LHCN-M2 (cell line): ENCODE data around the gene RAB7A. TPM values are rescaled to one million over a fixed set of nuclear protein-coding genes. Genes with fewer than 3 reads are reported as not detected.
"Not testable (repeated sequence)": the region's sequence is repeated elsewhere in the genome, so short reads cannot be mapped to it uniquely, and the experiment has no call there.

ENCODE experiments used
- DNase-seq: peaks from one replicate; pipeline ENCODE4 v3.0.0-alpha.2; 2012; ENCODE audit warnings: low read depth
- total RNA-seq: library from RNA; depleted of rRNA; stranded (reverse); fragments of >200 nt; gene quantifications from 2 replicates; pipeline ENCODE4 v1.2.3, GENCODE V29; 2014

The RAB7A gene
- total RNA-seq, 1 experiment from 2014 or later, result 91.4 TPM

DNA sequence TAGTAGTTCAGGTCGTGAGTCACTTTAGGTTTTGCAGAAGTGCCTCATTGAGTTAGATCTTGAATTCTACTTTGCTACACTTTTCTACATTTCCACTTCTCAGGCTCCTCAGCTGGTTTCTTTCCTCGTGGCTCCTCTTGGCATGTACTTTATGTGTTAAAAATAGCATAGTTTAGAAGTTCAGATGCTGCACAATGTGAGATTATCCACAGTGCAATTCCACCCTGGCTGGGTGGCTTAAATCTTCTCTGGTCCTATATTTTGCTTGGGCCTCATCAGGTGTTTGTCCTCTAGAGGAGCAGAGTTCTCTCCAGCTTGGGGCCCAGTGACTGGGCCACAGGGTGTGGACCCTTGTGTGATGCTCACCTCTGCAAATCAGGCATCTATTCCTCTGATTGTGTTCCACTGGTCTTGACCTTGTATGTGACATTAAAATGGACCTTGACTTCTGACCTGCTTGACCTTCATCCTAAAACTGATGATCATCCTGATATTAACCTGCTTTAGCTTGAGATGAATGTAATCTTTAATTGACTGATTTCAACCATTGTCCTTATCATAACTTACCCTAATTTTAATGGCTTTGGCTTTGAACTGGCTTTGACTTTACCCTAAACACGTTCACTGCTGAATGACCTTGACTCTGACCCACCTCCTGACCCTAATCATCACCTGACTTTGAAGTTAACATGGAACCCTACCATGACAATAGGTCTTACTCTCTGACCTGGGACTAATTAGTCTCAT, 89.5 kb downstream of the RAB7A start:
- DNase-seq, result no peak

DNA sequence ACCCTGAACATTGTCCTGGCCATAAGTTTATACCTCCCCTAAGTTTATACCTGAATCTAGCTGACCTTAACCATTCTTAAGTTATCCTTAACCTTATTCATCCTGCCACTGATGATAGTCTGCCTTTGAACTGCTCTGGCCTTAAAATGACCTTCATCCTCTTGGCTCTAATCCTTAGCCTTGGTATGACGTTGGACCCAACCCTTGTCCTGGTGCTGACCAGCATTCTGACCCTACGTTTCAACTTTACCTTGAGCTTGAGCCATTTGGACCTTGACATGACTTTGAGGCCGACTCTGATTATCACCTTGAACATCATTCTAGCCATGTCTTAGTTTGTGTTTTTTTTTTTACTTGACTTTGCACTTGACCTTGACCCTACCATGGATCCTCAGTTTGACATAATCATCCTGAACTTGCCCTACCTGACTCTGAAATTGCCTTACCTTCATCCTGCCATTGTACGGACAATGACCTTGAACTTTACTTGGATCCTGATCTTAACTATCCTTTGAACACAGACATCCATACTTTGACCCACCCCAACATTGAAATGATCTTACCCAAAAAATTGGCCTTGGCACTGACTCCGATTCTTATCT, 92.3 kb downstream of the RAB7A start:
- no peak for DNase-seq

DNA sequence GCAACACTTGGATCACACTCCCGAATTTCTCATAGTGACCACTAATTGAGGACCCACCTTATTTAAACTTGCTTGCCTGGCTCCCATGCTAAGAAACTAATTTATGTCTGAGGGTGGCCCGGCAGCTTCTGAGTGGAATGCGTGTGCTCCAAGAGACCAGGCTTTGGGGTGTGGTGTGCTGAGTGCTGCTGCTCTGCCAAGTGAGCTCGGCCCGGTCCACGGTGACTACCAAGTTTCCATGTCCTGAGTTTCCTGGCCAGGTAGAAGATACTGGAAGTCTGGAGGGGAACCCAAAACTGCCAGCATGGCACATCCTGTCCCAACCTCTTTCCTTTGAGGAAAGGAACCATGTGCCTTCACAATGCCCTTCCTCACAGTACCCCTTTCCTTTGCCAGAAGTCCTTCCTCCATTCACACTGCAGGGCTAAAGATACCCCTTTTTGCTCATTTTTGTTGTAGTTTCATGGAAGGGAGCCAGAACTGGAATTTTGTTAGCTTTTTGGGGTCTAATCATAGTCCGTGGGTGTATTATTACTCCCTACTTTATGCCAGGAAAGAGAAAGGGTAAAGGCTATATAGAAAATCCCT, 94.4 kb downstream of the RAB7A start:
- no peak for DNase-seq

DNA sequence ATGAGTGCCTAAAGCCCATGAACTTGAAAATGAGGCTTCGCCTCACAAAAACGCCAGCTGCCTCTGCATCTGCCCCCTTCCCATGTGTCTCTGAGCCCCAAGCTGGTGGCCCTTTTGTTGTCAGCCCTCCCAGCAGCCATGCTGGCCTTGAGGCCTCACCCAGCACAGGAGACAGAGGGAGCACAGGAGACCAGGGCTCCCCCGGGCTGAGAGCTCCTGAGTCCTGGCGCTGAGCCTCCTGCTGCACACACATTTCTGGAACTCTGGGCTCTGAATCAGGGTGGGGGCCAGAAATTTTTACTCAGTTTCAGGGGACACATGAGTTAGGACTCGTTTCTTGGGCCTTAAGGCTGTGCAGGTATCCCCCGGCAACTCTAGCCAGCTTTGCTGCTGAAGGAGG, 97.0 kb downstream of the RAB7A start:
- no peak for DNase-seq

DNA sequence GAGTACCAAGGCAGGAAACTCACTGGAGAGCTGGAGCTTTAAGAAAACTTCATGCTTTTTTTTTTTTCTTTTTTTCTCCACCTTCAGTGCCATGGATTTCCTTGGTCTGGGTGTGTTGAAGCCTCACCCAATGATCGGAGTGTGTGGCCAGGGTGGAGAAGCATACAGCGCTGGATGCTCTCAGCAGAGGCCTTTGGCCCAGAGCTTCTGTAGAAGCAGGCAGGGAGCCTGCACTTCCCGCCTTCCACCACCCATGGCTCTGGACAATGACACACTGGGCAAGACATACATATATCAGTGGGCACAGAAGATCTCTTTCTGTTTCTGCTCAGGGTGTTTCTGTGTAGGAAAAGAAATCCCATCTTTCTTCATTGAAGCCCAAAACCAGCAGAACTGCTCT, 97.6 kb downstream of the RAB7A start:
- no peak for DNase-seq

DNA sequence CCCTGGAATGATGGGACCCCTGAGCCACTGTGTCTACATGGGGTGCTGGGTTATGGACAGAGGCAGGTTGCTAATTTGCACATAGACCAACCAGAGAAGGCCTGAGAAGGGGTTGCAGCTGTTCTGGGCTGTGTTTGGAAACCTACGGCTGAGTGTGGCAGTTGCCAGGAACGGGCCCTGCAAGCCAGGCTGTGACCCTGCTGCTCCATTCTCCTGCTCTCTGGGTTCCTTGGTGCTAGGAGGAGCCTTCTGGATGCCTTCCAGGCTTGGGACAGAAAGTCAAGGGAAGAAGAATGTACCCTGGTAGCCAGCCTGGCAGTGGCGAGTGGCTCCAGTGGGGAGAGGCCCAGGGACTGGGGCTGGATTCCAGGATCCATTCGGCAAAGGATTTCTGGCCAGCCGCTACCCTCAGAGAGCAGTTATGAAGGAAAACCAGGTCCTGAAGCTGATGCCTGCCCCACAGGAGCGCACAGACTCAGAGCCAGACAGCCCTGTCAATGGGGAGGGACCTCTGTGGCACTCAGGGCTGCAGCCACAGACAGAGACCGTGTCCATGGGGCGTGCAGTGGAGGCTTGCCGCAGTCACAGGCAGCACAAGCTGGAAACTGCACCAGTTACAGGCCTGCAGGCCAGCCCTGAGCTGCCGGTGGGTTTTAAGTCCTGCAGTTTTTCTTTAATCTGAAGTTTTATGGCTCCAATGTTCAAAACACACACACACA, 98.3 kb downstream of the RAB7A start:
- DNase-seq, result no peak

DNA sequence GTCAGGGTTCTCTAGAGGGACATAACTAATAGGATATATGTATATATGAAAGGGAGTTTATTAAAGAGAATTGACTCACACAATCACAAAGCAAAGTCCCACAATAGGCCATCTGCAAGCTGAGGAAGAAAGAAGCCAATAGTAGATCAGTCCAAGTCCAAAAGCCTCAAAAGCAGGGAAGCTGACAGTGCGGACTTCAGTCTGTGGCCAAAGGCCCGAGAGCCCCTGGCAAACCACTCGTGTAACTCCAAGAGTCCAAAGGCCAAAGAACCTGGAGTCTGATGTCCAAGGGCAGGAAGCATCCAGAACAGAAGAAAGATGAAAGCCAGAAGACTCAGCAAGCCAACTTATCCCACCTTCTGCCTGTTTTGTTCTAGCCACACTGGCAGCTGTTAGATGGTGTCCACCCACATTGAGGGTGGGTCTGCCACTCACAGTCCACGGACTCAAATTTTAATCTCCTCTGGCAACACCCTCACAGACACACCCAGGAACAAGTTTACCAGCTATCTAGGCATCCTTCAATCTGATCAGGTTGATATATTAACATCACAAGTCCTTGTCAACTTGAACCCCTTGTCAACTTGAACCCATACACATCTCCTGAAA, 99.2 kb downstream of the RAB7A start:
- no peak for DNase-seq

DNA sequence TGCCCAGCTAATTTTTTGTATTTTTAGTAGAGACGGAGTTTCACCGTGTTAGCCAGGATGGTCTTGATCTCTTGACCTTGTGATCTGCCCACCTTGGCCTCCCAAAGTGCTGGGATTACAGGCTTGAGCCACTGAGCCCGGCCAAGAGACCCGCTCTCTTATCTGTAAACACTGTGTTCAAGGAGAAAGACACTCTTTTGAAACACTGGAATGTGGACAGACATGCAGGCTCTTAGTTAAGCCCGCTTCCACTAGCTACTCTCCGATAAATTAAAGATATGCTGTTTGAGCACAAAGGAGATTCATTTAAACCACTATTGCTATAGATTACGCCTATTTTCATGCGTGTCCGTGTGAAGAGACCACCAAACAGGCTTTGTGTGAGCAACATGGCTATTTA, 103.1 kb downstream of the RAB7A start:
- not testable (repeated sequence) for DNase-seq

DNA sequence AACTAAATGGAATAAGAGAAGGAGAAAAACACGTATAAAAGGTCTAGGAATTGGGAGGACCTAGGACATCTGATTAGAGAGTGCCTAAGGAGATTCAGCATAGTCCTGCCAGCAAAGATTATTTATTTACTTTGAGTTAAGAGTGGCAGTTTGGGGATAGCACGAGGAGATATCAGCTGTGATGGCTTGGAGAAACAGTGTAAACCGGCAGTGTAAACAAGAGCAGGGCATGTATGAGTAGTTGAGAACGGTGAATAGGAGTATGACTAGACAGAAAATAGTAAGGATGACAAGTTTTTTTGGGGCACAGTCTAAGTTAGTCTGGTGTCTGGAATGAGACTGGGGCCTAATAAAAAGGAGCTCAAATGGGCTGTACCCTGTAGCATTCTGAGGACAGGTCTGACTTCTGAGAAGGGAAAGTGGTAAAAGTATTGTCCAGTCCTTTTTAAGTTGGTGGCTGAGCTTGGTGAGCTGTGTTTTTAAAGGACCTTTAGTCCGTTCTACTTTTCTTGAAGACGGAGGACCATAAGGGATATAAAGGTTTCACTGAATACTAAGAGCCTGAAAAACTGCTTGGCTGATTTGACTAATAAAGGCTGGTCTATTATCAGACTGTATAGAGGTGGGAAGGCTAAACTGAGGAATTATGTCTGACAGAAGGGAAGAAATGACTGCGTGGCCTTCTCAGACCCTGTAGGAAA, 104.1 kb downstream of the RAB7A start:
- DNase-seq, result not testable (repeated sequence)

DNA sequence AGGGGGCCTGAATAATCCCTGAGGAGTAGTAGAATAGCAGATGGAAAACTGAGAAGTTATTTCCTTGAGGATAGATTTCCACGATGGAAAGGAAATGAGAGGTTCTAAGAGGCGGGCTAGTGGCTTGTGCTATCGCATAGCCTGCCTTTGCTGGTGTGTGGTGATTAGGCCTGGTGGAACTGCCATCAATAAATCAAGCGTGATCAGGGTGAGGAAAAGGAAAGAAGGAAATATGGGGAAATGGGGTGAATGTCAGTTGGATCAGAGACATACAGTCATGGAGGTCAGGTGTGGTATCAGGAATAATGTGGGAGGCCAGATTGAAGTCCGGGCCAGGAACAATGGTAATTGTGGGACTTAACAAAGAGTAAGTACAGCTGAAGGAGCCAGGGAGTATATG, 104.8 kb downstream of the RAB7A start:
- DNase-seq, result not testable (repeated sequence)

DNA sequence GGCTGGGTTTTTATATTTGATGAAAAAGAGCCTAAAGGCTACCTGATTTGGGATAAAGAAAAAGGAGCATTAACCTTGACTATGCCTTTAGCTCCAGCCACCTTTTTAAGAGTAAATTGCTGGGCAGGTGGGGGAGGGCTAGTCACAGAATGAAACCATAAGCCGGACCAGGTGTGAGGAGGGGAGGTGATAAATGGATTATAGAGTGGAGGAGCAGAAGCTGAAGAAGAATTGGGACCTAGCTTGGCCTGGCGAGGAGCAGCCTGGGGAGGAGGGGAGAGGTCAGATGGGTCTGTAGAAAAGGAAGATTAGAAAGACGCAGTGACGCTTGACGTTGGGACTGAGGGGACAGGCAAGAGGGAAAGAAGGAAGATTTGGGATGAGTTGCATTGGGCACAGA, 107.0 kb downstream of the RAB7A start:
- not testable (repeated sequence) for DNase-seq

DNA sequence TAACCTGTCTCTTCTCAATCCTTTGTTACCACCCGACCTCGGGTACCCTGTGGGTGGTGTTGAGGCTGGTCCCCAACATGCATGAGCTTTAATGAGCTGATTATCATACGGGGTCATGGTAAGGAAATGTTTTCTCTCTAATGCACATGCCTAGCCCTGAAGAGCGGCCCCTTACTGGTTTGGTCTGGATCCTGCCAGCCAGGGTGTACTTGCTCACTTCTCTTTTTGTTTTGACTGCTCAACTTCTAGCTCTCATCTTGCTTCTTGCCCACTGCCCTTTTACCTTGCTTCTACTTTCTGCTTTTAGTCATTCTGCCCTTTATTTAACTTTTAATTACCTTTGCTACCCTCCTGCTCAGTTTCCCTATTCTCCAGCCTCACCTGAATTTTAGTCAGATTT, 109.1 kb downstream of the RAB7A start:
- DNase-seq, result no peak

DNA sequence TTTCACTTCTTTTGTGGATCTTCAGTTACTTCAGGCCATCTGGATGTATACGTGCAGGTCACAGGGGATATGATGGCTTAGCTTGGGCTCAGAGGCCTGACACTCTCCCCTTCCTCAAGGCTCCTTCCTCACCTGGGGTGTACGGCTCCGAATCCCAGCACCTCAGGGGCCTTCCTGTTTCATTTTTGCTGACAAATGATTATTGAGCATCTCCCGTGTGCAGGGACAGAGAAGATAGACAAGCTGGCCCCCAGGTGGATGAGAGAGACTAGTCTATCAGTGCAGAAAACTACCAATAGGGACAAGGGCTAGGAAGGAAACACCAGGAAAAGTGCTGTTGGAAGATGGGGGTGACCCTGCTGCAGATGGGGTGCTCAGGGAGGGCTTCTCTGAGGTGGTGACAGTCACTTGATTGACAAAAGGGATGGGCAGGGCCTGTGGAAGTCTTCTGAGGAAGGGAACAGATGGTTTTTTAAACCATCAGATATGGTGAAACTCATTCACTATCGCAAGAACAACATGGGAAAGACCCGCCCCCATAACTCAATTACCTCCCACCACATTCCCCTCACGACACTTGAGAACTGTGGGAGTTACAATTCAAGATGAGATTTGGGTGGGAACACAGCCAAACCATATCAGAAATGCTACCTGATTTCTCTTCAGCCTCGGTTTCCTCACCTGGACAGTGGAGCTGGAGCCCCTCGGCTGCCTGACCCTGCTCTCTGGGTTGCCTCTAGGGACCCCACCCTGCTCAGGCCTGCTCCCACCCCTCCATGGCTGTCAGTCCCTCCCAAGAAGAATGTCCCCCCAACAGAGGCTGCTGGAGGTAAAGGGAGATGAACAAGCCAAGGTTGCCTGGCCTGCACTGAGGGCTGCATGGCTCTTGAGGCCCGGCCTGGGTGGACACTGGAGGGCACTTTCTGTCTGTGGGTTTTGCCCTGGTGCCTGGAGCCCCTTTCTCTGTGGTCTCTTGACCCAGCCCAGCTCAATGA, 116.2 kb downstream of the RAB7A start:
- no peak for DNase-seq

DNA sequence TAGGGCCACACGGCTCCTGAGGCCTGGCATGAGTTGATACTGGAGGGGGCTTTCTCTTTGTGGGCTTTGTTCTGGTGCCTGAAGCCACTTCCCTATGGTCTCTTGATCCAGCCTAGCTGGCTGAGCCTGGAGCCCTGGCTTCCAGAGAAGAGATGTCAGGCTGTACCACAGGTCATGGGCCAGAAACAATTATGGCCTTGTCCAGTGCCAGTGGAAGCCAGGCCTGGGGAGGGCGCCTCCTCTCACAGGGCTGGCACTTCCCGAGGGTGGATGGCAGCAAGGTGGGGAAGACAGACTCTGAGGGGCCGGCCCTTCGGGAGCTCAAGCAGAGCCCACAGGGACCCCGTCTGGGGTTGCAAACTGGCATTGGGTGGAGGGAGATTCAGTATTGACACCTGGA, 118.5 kb downstream of the RAB7A start:
- DNase-seq, result no peak

DNA sequence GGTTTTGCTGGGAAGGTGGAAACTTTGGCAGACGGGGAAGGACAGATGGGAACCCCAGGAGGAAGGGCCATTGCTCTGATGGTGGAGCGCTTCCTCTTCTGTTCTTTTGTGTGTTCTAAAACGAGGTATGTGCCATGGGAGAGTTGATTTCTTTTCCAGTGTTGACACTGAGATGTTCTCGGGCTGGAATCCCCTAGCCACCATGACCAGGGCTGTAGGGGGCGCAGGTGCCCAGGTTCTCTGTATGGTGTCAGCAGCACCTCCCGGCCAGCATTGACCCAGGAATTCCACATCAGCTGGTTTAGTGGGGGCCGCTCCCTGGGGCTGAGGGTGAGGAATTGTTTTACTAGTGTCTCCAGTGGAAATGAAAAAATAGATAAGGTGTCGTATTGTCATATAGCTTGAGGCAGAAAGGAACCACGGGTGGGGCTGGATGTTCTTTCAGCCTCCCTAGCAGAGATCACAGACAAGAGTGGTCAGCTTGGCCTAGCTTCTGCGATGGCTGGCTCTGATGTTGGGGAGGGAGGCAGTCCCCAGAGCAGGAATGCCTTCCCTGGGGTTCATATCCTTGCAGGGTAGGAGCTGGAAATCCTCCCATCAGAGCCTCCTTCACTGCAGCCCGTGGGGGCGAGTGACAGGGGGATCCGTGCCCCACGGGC, 119.3 kb downstream of the RAB7A start:
- no peak for DNase-seq

DNA sequence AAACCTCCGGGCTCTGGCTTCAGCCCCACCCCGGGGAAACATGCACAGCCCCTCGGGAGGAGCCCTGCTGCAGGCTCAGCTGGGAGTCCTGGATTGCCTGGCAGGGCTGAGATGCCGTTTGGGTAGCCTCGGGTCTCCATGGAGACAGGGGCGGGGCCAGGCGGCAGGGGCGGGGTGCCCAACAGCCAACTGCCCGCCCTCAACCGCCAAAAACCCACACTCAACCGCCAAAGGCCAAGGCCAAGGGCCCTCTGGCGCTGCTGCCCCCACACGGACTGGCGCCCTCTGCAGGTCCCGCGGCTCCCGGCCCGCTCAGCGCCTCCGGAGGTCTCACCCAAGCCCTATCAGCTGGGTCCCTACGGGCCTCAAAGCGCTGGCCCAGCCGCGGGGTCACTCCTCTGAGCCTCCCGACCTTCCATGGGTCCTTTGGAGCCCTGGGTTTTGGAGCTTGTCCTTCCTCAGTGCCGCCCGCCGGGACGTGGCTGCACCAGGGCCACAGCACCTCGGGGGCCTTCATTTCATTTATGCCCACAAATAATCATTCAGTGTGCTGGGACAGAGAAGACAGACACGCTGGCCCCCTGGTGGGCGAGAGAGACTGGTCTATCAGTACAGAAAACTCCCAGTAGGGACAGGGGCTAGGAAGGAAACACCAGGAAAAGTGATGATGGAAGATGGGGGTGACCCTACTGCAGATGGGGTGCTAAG, 119.9 kb downstream of the RAB7A start:
- DNase-seq, result peak; percentile 76

DNA sequence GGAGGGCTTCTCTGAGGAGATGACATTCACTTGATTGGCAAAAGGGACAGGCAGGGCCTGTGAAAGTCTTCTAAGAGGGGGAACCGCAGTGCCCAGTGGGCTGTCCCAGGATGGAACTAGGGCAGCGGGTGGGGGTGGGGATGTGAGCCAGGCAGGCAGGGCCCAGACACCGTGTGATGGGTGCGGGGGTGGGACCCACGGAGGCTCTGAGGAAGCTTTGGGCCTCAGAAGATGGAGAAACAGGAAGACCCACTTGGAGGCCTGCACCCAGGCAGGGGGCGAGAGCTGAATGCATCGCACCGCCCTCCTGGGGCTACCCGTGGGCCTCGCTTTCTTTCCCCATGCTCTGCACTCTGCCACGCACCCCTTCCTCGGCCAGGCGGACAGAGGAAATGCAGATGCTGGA, 120.5 kb downstream of the RAB7A start:
- DNase-seq, result no peak

DNA sequence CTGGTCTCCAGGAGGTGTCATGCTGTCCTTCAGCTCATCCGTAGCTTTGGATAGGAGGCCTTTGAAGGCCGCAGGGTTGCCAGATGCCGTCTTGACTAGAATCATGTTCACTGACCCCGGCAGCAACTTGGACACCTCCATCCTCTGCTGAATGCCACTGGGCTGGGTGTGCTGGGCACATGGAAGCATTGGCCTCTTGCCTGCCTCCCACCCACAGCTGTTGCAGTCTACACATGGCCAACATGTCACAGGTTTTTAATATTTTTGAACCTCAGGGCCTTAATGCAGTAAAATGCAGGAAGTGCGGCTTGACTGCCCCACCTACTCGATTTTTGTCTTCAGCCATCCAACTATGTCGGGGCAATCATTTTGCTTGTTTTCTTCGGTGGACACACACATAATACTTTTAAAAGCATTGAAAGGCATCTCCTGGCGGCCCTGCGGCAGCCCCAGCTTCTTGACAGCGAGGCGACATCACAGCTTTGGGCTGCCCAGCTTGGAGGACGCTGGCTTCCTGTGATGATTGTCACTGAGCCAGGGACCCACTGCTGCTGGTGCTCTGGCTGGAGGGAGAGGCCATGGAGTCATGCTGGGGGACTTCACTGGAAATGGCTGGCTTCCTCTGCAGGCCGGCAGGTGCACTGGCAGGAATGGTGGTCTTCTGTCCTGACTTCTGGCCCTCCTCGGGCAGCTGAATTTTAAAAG, 121.8 kb downstream of the RAB7A start:
- DNase-seq, result no peak
